ENCODE data around the gene AIP.

Gene AIP

GRCh38 chr11:67498544-67498972, 15.7 kb downstream of the AIP start:
- peaks cover 12% of the 10 kb centered on the region for H4K20me1 ChIP-seq (ENCODE audit: insufficient read depth, low read length)
- peaks cover 6% of the 10 kb centered on the region for H3K4me1 ChIP-seq (ENCODE audit: insufficient read depth, low read length)
- H3K9ac ChIP-seq (ENCODE audit: low read depth, low read length), result no peak overlapping the region
- H3K4me2 ChIP-seq (ENCODE audit: insufficient read depth, low read length), result no peak overlapping the region
- no peak overlapping the region for H2AFZ ChIP-seq (ENCODE audit: low read depth, low read length)
- H3K36me3 ChIP-seq (ENCODE audit: insufficient read depth, low read length), result peaks cover 90% of the 10 kb centered on the region
- TF ChIP-seq EZH2 (IDR thresholded peaks at IDR 0.05; ENCODE audit: borderline replicate concordance, low read depth, low read length, severe bottlenecking) (no peak), CTCF (IDR thresholded peaks at IDR 0.05; ENCODE audit: borderline replicate concordance, extremely low read depth, low read length, poor library complexity, severe bottlenecking) (no peak)
- H3K9me3 ChIP-seq (ENCODE audit: insufficient read depth, low read length, severe bottlenecking), result no peaks in the 10 kb centered on the region
- ATAC-seq (ENCODE audit: insufficient read depth, low read depth) (no peak), DNase-seq (no peak)
- peaks cover 14% of the 10 kb centered on the region for H3K79me2 ChIP-seq (ENCODE audit: insufficient read depth, low read length)
- H3K4me3 ChIP-seq (ENCODE audit: low read depth in 1 of 2, low read length in 2 of 2), result no peak overlapping the region
- H3K27me3 ChIP-seq (ENCODE audit: insufficient read depth, low read length, poor library complexity), result no peaks in the 10 kb centered on the region
- H3K27ac ChIP-seq (ENCODE audit: low read length), result no peak overlapping the region

GRCh38 chr11:67499808-67500483, 17.1 kb downstream of the AIP start:
- no peaks in the 10 kb centered on the region for H3K9me3 ChIP-seq (ENCODE audit: insufficient read depth, low read length, severe bottlenecking)
- H3K36me3 ChIP-seq (ENCODE audit: insufficient read depth, low read length), result peaks cover 77% of the 10 kb centered on the region
- H3K4me3 ChIP-seq (ENCODE audit: low read depth in 1 of 2, low read length in 2 of 2), result no peak overlapping the region
- H3K9ac ChIP-seq (ENCODE audit: low read depth, low read length), result no peak overlapping the region
- H3K4me2 ChIP-seq (ENCODE audit: insufficient read depth, low read length), result no peak overlapping the region
- H2AFZ ChIP-seq (ENCODE audit: low read depth, low read length), result no peak overlapping the region
- no peak for DNase-seq
- peaks cover 27% of the 10 kb centered on the region for H3K79me2 ChIP-seq (ENCODE audit: insufficient read depth, low read length)
- H3K27me3 ChIP-seq (ENCODE audit: insufficient read depth, low read length, poor library complexity), result no peaks in the 10 kb centered on the region
- no peak overlapping the region for H3K27ac ChIP-seq (ENCODE audit: low read length)
- TF ChIP-seq CTCF (IDR thresholded peaks at IDR 0.05; ENCODE audit: borderline replicate concordance, extremely low read depth, low read length, poor library complexity, severe bottlenecking), result no peak
- H3K4me1 ChIP-seq (ENCODE audit: insufficient read depth, low read length), result peaks cover 13% of the 10 kb centered on the region
- peaks cover 22% of the 10 kb centered on the region for H4K20me1 ChIP-seq (ENCODE audit: insufficient read depth, low read length)
- no peak for ATAC-seq (ENCODE audit: insufficient read depth, low read depth)

GRCh38 chr11:67500484-67500821, 17.6 kb downstream of the AIP start:
- Histone ChIP-seq H3K9me3 (ENCODE audit: insufficient read depth, low read length, severe bottlenecking) (no peaks in the 10 kb centered on the region), H3K27me3 (ENCODE audit: insufficient read depth, low read length, poor library complexity) (no peaks in the 10 kb centered on the region), H3K9ac (ENCODE audit: low read depth, low read length) (no peak overlapping the region), H3K27ac (ENCODE audit: low read length) (no peak overlapping the region), H4K20me1 (ENCODE audit: insufficient read depth, low read length) (peaks cover 22% of the 10 kb centered on the region), H3K4me3 (ENCODE audit: low read depth in 1 of 2, low read length in 2 of 2) (no peak overlapping the region), H2AFZ (ENCODE audit: low read depth, low read length) (no peak overlapping the region), H3K79me2 (ENCODE audit: insufficient read depth, low read length) (peaks cover 29% of the 10 kb centered on the region), H3K36me3 (ENCODE audit: insufficient read depth, low read length) (peaks cover 72% of the 10 kb centered on the region), H3K4me2 (ENCODE audit: insufficient read depth, low read length) (no peak overlapping the region), H3K4me1 (ENCODE audit: insufficient read depth, low read length) (peaks cover 15% of the 10 kb centered on the region)
- ATAC-seq (ENCODE audit: insufficient read depth, low read depth) (no peak), DNase-seq (no peak)
- TF ChIP-seq CTCF (IDR thresholded peaks at IDR 0.05; ENCODE audit: borderline replicate concordance, extremely low read depth, low read length, poor library complexity, severe bottlenecking) (no peak), EZH2 (IDR thresholded peaks at IDR 0.05; ENCODE audit: borderline replicate concordance, low read depth, low read length, severe bottlenecking) (no peak)

Data from DND-41 (cell line).